AG10803 (cell line): ENCODE data around the gene NDC80.
"Not testable (repeated sequence)": the region's sequence is repeated elsewhere in the genome, so short reads cannot be mapped to it uniquely, and the experiment has no call there.

Experiments used
- DNase-seq: peaks from one replicate; pipeline ENCODE4 v3.0.0; 2010; ENCODE audit warnings: low read depth
- H3K4me3 ChIP-seq: 2 replicates; pipeline ENCODE4 v1.5.1; 2011; ENCODE audit warnings: mild to moderate bottlenecking, low read length, control low read depth
- CTCF ChIP-seq: conservative IDR thresholded peaks from 2 replicates; pipeline ENCODE4 v1.5.1; 2011; ENCODE audit warnings: mild to moderate bottlenecking, low read length, control low read depth, inconsistent platforms

The NDC80 gene

GRCh38 chr18:2540575-2540974 lies 30.8 kb upstream of the NDC80 start:
- DNase-seq = no peak
- no peak for TF ChIP-seq CTCF

GRCh38 chr18:2541925-2542563 lies 29.3 kb upstream of the NDC80 start:
- DNase-seq = peak; percentile 48
- peak; percentile 75 for TF ChIP-seq CTCF
- H3K4me3 ChIP-seq = not testable (repeated sequence)

More at GRCh38 chr18:2540575-2540974, 30.8 kb upstream of the NDC80 start:
- H3K4me3 ChIP-seq = no peak overlapping the region

- DNase-seq = no peak
- no peak overlapping the region for H3K4me3 ChIP-seq
- TF ChIP-seq CTCF = no peak
Observed at GRCh38 chr18:2545155-2545554, 26.2 kb upstream of the NDC80 start.

DNA sequence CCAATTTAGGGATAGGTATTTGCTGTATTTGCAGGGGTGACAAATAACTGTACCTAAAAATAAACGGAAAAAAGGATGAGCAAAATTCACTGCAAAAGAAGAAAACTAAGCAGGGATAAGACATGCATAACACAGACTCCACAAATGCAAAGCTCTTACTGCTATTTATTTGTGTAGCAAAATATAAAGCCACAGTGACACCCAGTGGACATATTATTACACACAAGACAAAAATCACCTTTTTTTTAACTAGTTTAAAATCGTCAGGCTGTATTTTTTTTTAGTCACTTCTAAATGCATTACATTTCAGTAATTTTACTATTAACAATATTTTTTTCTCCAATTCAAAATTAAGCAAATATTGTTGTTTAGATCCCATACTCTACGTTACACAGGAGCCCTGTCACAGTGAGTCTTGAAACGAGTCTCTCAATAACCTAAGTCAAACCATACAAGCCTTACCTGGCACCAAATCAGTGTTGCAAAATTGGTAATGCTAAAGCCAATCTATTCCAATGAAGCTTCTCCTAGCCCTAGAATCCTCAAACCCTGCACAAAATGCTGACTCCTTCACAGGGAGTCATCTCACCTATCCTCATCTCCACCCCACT lies 23.8 kb upstream of the NDC80 start:
- peak; percentile 61 for DNase-seq
- no peak overlapping the region for H3K4me3 ChIP-seq
- peak; percentile 59 for TF ChIP-seq CTCF

- no peak for TF ChIP-seq CTCF
- no peak overlapping the region for H3K4me3 ChIP-seq
- DNase-seq = no peak
Observed at GRCh38 chr18:2549462-2549861, 21.9 kb upstream of the NDC80 start.

DNA sequence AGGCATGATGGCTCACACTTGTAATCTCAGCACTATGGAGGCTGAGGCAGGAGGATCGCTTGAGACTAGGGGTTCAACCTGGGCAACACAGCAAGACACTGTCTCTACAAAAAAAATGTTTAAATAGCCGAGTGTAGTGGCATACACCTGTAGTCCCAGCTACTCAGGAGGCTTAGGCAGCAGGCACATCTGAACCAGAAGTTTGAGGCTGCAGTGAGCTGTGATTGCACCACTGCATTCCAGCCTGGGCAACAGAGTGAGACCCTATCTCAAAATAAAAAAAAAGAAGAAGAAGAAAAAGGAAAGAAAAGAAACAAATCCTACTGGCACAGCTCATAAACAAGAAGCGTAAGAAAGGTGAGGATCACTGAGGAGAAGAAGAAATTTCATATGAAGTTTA lies 19.9 kb upstream of the NDC80 start:
- no peak overlapping the region for H3K4me3 ChIP-seq
- no peak for DNase-seq
- no peak for TF ChIP-seq CTCF

DNA sequence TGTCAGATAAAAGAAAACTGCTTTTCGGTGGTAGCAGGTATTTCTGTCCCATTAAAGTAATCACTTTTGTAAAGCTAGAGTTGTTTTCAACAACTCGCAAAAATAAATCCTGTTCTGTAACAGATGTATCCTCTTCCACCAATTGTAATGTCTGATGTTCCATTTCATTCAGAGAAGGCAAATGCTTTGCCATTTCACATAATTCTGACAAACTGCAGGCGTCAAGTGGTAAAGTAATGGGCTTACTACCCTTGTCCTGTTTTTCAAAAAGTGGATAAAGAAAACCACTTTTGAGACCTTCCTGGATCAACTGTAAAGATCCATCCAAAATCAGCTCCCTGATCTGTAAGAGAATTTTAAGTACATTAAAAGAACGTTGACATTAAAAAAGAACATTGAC lies 16.7 kb upstream of the NDC80 start:
- no peak for DNase-seq
- no peak overlapping the region for H3K4me3 ChIP-seq
- TF ChIP-seq CTCF = no peak
